NCI-H1105 treated with DMSO at 0.1 percent for 48 hours (cell line): ENCODE measurements around the gene SCGB1D1.

Experiments used
- DNase-seq: peaks from one replicate; lab custom pipeline; 2025; lab: John Stamatoyannopoulos, UW

SCGB1D1 gene

GRCh38 chr11:62190011-62190410, at the start of gene SCGB1D1:
Gene SCGB1D1 (plus strand): TSS chr11:62190216. CDS start chr11:62190285, 69 bp downstream.
- DNase-seq = no peak

GRCh38 chr11:62140304-62141110, 49.5 kb upstream of the SCGB1D1 start:
- DNase-seq = no peak

GRCh38 chr11:62141111-62142042, 48.6 kb upstream of the SCGB1D1 start:
- DNase-seq = no peak

GRCh38 chr11:62142043-62142375, 48.0 kb upstream of the SCGB1D1 start:
- no peak for DNase-seq

GRCh38 chr11:62142921-62143320, 47.1 kb upstream of the SCGB1D1 start:
- DNase-seq = no peak

- DNase-seq = no peak
Measured at GRCh38 chr11:62143727-62144126, 46.3 kb upstream of the SCGB1D1 start.

DNA sequence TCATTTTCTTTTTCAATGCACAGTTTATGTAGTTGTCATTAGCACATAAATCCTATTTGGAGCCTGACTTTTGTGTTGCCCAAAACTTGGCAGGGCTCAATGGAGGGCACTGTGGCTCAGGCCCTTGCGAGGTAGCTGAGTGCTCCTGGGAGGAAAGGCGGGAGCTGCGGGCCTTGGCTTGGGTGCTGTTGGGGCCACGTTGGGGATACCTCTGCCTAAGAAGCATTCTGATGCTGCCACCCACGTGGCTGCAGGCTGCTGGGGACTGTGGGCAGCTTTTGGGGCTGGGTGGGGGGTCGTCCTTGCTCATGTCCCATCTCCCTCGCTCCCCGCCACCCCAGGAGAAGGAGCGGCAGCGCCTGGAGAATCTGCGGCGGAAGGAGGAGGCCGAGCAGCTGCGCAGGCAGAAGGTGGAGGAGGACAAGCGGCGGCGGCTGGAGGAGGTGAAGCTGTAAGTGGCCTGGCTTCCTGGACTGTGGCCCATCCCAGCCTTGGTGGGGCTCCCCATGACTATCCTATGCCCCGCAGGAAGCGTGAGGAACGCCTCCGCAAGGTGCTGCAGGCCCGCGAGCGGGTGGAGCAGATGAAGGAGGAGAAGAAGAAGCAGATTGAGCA, 45.3 kb upstream of the SCGB1D1 start:
- DNase-seq = no peak

DNA sequence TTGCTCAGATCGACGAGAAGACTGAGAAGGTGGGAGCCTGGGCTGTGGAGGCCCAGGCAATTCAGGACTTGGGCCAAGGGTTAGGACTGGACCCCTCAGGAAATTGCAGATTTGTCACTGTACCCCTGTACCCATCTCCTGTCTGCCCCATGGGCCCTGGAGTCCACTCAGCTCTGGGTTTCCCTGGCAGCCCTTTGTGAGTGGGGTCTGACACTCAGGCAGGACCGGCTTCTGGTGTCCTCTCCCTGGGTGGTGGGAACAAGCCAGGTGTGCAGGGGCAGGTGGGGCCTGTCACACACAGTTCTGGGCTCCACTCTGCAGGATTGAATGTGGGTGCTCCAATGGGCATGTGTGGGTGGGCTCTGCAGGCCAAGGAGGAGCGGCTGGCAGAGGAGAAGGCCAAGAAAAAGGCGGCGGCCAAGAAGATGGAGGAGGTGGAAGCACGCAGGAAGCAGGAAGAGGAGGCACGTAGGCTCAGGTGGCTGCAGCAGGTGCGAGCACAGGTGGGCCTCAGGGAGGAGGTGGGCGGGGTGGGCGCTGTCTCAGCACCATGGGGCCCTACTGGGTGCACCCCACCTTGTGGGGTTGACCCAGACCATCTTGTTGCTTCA, 44.6 kb upstream of the SCGB1D1 start:
- DNase-seq = no peak

- no peak for DNase-seq
Measured at GRCh38 chr11:62146476-62147200, 43.4 kb upstream of the SCGB1D1 start.

GRCh38 chr11:62147545-62147944, 42.5 kb upstream of the SCGB1D1 start:
- no peak for DNase-seq

- DNase-seq = no peak
Measured at GRCh38 chr11:62148271-62148980, 41.6 kb upstream of the SCGB1D1 start.

GRCh38 chr11:62149986-62150886, 39.8 kb upstream of the SCGB1D1 start:
- DNase-seq = no peak

DNA sequence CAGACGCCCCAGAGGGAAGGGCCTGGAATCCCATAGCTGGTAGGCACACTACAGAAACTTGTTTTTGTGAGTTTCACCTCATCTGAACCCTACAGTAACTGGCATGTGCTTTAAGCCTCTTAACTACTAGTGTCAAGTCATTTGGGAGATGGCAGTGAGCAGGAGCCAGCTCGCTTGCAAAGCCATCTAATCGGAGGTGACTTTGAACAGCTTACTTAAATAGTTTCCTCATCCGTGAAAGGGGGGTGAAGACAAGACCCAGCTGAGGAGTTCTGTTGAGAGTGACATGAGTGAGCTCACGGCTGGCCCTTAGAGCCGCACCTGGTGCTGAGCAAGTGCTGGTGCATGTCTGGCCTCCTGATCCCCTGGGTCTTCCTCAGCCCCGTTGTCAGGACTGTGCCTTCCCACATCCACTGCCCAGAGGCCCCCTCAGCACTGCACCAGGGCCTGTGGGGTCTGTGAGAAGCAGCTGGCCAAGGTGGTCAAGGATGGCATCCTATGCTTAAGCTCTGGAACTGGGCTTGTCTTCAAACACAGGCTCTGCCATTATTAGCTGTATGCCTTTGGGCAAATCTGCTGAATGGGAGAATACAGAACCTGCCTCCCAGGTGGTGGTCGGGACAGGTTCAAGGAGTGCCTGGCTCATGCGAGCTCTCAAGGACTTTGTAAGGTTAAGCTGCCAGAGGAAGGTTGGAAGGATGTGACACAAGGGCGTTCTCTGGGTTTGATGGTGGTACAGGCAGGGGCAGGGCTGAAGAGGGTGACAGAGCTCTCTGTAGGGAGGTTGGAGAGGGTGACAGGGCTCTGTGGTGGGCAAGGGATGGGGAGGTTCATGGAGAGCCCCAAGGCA, 38.9 kb upstream of the SCGB1D1 start:
- DNase-seq = no peak

DNA sequence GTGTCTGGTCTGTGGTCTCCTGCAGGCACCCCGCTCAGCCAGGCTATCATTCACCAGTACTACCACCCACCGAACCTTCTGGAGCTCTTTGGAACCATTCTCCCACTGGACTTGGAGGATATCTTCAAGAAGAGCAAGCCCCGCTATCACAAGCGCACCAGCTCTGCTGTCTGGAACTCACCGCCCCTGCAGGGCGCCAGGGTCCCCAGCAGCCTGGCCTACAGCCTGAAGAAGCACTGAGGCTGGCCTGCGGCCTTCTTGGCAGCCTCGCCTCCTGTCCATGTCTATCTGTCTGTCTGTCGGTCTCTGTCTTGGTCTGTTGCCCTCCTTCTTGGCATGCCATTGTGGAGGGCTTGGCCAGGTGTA, 38.3 kb upstream of the SCGB1D1 start:
- DNase-seq = no peak

- DNase-seq = no peak
Measured at GRCh38 chr11:62152245-62153086, 37.5 kb upstream of the SCGB1D1 start.

DNA sequence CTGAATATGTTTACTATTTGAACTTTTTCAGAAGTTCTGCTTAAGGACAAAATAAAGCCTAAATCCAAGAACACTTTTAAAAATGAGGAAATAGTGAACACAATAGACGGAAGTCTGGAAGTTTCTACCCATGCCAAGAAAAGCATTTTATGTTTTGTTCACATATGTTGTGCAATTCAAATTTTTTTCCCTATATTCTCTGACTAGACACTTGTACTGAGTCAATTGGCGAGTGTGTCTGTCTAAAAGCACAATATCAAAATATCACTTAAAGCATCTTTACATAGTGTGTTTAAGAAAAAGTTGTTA, 37.0 kb upstream of the SCGB1D1 start:
- no peak for DNase-seq

GRCh38 chr11:62153617-62154016, 36.4 kb upstream of the SCGB1D1 start:
- no peak for DNase-seq

DNA sequence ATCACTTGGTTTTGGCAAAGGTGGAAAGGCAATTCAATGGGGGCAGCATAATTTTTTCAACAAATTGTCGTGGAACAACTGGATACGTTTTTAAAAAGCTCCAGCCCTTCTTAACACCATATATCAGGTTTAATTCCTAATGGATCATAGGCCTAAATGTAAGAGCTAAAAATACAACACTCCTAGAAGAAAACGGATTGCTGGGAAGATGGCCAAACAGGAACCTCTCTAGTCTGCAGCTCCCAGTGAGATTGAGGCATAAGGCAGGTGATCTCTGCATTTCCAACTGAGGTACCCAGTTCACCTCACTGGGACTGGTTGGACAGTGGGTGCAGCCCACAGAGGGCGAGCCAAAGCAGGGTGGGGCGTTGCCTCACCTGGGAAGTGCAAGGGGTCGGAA, 32.4 kb upstream of the SCGB1D1 start:
- no peak for DNase-seq
